OCI-LY7 (cell line): ENCODE results near the gene OR2W1. TPM values are rescaled to one million over a fixed set of nuclear protein-coding genes. Genes with fewer than 3 reads are reported as not detected.

ENCODE experiments used
- BruUV-seq: library from RNA; stranded (reverse); fragments of 400-500 nt; replicated peaks from 2 replicates; lab custom pipeline; 2021; lab: Mats Ljungman, UMichigan
- CTCF ChIA-PET: fragments of 300-600 bp; sonication (Branson Sonifier 250); formaldehyde crosslinking; loops from one replicate; lab custom pipeline; 2022; ENCODE audit warnings: antibody characterized with exemption; ENCODE audit not compliant: unreplicated experiment; lab: Charles Lee
- POLR2A ChIA-PET: fragments of 300-600 bp; sonication (Branson Sonifier 250); formaldehyde crosslinking; loops from one replicate; lab custom pipeline; 2022; ENCODE audit warnings: antibody characterized with exemption; lab: Charles Lee
- DNase-seq: peaks from one replicate; pipeline ENCODE4 v3.0.0-alpha.2; 2015; ENCODE audit warnings: low spot score
- H2AFZ ChIP-seq: fragments of 200-600 bp; sonication (generic), shearing (Covaris generic); 2 replicates; pipeline ENCODE4 v1.6.1; 2014; ENCODE audit warnings: mild to moderate bottlenecking, antibody characterized with exemption, low read length, moderate library complexity
- H3K27ac ChIP-seq: fragments of 200-600 bp; sonication (generic); 2 replicates; pipeline ENCODE4 v1.5.1; 2014; ENCODE audit warnings: mixed run types, low read depth, mild to moderate bottlenecking, moderate library complexity, low read length, inconsistent platforms; ENCODE audit not compliant: poor library complexity, severe bottlenecking
- H3K36me3 ChIP-seq: fragments of 200-600 bp; sonication (generic); 2 replicates; pipeline ENCODE4 v1.6.1; 2014; ENCODE audit warnings: mild to moderate bottlenecking, antibody characterized with exemption, low read length, moderate library complexity, mixed read lengths; ENCODE audit not compliant: insufficient read depth
- H3K4me1 ChIP-seq: fragments of 200-600 bp; sonication (generic); 2 replicates; pipeline ENCODE4 v1.5.1; 2014; ENCODE audit warnings: mild to moderate bottlenecking, low read length; ENCODE audit not compliant: insufficient read depth, poor library complexity, severe bottlenecking
- H3K4me2 ChIP-seq: fragments of 200-600 bp; sonication (generic); 2 replicates; pipeline ENCODE4 v1.6.1; 2014; ENCODE audit warnings: mild to moderate bottlenecking, low read length
- H3K4me3 ChIP-seq: fragments of 200-600 bp; sonication (generic); 2 replicates; pipeline ENCODE4 v1.5.1; 2014; ENCODE audit warnings: mild to moderate bottlenecking, low read depth, low read length; ENCODE audit not compliant: poor library complexity, severe bottlenecking
- H3K79me2 ChIP-seq: fragments of 200-600 bp; sonication (generic); 2 replicates; pipeline ENCODE4 v1.6.1; 2016; ENCODE audit warnings: low read depth, mild to moderate bottlenecking, low read length, moderate library complexity, mixed read lengths; ENCODE audit not compliant: insufficient read depth
- H3K9me2 ChIP-seq: fragments of 200-600 bp; sonication (generic); 2 replicates; pipeline ENCODE4 v1.6.1; 2016; ENCODE audit warnings: mild to moderate bottlenecking, low read length, mixed read lengths; ENCODE audit not compliant: insufficient read depth
- H3K9me3 ChIP-seq: fragments of 200-600 bp; sonication (generic); 2 replicates; pipeline ENCODE4 v1.6.1; 2014; ENCODE audit warnings: mild to moderate bottlenecking, mixed run types, low read length, mixed read lengths
- H4K20me1 ChIP-seq: fragments of 200-600 bp; sonication (generic); 2 replicates; pipeline ENCODE4 v1.6.1; 2014; ENCODE audit warnings: mild to moderate bottlenecking, antibody characterized with exemption, low read length, moderate library complexity, mixed read lengths; ENCODE audit not compliant: insufficient read depth
- EZH2phosphoT487 ChIP-seq: fragments of 200-600 bp; sonication (generic); IDR thresholded peaks from 2 replicates; pipeline ENCODE4 v1.6.1; 2018; ENCODE audit warnings: low read depth, borderline replicate concordance, mild to moderate bottlenecking, mixed run types, antibody characterized with exemption, low read length, moderate library complexity, mixed read lengths
- intact Hi-C: fragments of 100-400 bp; cut with micrococcal nuclease; formaldehyde crosslinking; loops from one replicate; pipeline ENCODE4 v1.10.0; 2022; ENCODE audit not compliant: unreplicated experiment
- total RNA-seq, 2 experiments: library from RNA; depleted of rRNA in 1 of 2; stranded (reverse); fragments of >200 nt in 1 of 2; shearing (Covaris generic) in 1 of 2; gene quantifications; 2 replicates each; pipeline ENCODE4 v1.2.3, GENCODE V29; 2014 to 2022
- TF ChIP-seq, protein P1 (sequence below): fragments of 200-600 bp; sonication (generic); conservative IDR thresholded peaks from 2 replicates; pipeline ENCODE4 v1.5.1; 2014; ENCODE audit warnings: mild to moderate bottlenecking, antibody characterized with exemption, low read length, moderate library complexity, mixed read lengths

Gene OR2W1
- total RNA-seq, 2 experiments from 2014 or later: not detected

GRCh38 chr6:29019629-29020028 is 25.3 kb downstream of the OR2W1 start:
- DNase-seq: no peak
- TF ChIP-seq, protein P1, sequence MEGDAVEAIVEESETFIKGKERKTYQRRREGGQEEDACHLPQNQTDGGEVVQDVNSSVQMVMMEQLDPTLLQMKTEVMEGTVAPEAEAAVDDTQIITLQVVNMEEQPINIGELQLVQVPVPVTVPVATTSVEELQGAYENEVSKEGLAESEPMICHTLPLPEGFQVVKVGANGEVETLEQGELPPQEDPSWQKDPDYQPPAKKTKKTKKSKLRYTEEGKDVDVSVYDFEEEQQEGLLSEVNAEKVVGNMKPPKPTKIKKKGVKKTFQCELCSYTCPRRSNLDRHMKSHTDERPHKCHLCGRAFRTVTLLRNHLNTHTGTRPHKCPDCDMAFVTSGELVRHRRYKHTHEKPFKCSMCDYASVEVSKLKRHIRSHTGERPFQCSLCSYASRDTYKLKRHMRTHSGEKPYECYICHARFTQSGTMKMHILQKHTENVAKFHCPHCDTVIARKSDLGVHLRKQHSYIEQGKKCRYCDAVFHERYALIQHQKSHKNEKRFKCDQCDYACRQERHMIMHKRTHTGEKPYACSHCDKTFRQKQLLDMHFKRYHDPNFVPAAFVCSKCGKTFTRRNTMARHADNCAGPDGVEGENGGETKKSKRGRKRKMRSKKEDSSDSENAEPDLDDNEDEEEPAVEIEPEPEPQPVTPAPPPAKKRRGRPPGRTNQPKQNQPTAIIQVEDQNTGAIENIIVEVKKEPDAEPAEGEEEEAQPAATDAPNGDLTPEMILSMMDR: no peak
- TF ChIP-seq EZH2phosphoT487: no peak
- POLR2A ChIA-PET: interaction anchor here (0.5 kb wide), 1 partner anchor 157 kb away, joined by 4 read pairs; no protein-coding TSS in a partner anchor
- Histone ChIP-seq H3K9me3 (no peaks in the 10 kb centered on the region), H3K4me3 (no peak overlapping the region), H3K27ac (no peak overlapping the region), H4K20me1 (no peaks in the 10 kb centered on the region), H3K79me2 (no peaks in the 10 kb centered on the region), H3K4me1 (no peaks in the 10 kb centered on the region), H3K4me2 (no peak overlapping the region), H2AFZ (no peak overlapping the region), H3K9me2 (no peaks in the 10 kb centered on the region), H3K36me3 (no peaks in the 10 kb centered on the region)
- BruUV-seq: no TSS peak
- CTCF ChIA-PET: no interaction called here
- intact Hi-C loops: loop anchor here (10.0 kb wide), 1 partner anchor 565 kb away; the partner anchor contains the start of gene OR2H2

DNA sequence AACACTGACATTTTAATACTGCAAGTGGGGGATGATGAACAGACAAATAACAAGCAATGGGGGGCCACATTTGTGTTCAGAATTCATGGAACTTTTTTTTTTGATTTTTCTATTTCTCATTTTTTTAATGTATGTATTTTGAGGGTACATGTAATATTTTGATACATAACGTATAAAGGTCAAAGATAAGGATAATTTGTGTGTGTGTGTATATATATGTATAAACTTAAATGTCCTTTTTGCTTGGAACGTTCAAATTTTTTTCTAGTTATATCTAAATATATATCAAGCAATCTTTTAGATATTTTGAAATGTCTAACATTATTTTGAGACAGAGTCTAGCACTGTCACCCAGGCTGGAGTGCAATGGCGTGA is 27.6 kb downstream of the OR2W1 start:
- Histone ChIP-seq H3K79me2 (no peaks in the 10 kb centered on the region), H3K27ac (no peak overlapping the region), H3K4me2 (peak overlapping the region; percentile 79; the same call in 1 of the 2 replicates), H3K36me3 (no peaks in the 10 kb centered on the region), H3K9me3 (no peaks in the 10 kb centered on the region), H3K4me1 (no peaks in the 10 kb centered on the region), H4K20me1 (no peaks in the 10 kb centered on the region), H2AFZ (no peak overlapping the region), H3K9me2 (no peaks in the 10 kb centered on the region), H3K4me3 (peak overlapping the region; percentile 67)
- CTCF ChIA-PET: no interaction called here
- intact Hi-C loops: loop anchor here (1.0 to 10.0 kb wide), 5 partner anchors 73 to 567 kb away; partner anchors contain the start of gene OR2H2
- no TSS peak for BruUV-seq
- TF ChIP-seq EZH2phosphoT487: no peak
- TF ChIP-seq, protein P1: peak; percentile 46; the same call in 1 of the 2 replicates
- POLR2A ChIA-PET: interaction anchor here (0.9 kb wide), 1 partner anchor 179 kb away, joined by 3 read pairs; no protein-coding TSS in a partner anchor
- DNase-seq: no peak
